Bronchus fibroblast of lung (primary cell): ENCODE measurements around the gene UBE2D1. TPM values are rescaled to one million over a fixed set of nuclear protein-coding genes. Genes with fewer than 3 reads are reported as not detected.

Experiments
- total RNA-seq: library from RNA; depleted of rRNA; stranded (reverse); fragments of >200 nt; gene quantifications from 2 replicates; pipeline ENCODE4 v1.2.3, GENCODE V29; 2015

UBE2D1 gene
- total RNA-seq = 10.4 and 11.1 TPM in 2 replicates

GRCh38 chr10:58334817-58335305 lies at the start of gene UBE2D1:
UBE2D1 (plus strand) TSS chr10:58335006; CDS start chr10:58335202, 196 bp downstream.

GRCh38 chr10:58384999-58385783 lies 50.4 kb downstream of the UBE2D1 start, which contains the start of gene TFAM:
TFAM (plus strand) TSS chr10:58385410; CDS start chr10:58385548, 138 bp downstream.

Other genes starting within 250 kb of the UBE2D1 start
- gene IPMK, start 67.1 kb upstream of the UBE2D1 start, total RNA-seq = 2.2 and 2.9 TPM in 2 replicates
- gene CISD1, start 65.8 kb upstream of the UBE2D1 start, total RNA-seq = 14.1 and 15.5 TPM in 2 replicates
- 18.4 and 19.3 TPM in 2 replicates for gene TFAM, start 50.4 kb downstream of the UBE2D1 start, total RNA-seq
- gene BICC1, start 177.9 kb downstream of the UBE2D1 start, total RNA-seq = 12.0 and 12.1 TPM in 2 replicates